Liver (tissue), 3 donors: ENCODE results near the gene FAHD2A.

Experiments
- FOXA2 ChIP-seq: IDR thresholded peaks from 2 replicates; pipeline ENCODE4 v1.6.1; 2016; ENCODE audit warnings: antibody characterized with exemption
- RAD21 ChIP-seq, 2 donors: IDR thresholded peaks; 2 replicates each; pipeline ENCODE4 v1.6.1; 2016; ENCODE audit warnings: antibody characterized with exemption in 2 of 2, mild to moderate bottlenecking in 2 of 2
- TF ChIP-seq, protein P1 (sequence below): fragments of 150-350 bp; IDR thresholded peaks from 2 replicates; pipeline ENCODE4 v1.5.1; 2017; ENCODE audit warnings: improper control_type of control experiment, low read depth, low read length; ENCODE audit not compliant: missing input control
- TF ChIP-seq, protein P2 (sequence below): IDR thresholded peaks from 2 replicates; pipeline ENCODE4 v1.6.1; 2016; ENCODE audit warnings: antibody characterized with exemption
- donor health status: healthy.
- donor health status: healthy.

DNA sequence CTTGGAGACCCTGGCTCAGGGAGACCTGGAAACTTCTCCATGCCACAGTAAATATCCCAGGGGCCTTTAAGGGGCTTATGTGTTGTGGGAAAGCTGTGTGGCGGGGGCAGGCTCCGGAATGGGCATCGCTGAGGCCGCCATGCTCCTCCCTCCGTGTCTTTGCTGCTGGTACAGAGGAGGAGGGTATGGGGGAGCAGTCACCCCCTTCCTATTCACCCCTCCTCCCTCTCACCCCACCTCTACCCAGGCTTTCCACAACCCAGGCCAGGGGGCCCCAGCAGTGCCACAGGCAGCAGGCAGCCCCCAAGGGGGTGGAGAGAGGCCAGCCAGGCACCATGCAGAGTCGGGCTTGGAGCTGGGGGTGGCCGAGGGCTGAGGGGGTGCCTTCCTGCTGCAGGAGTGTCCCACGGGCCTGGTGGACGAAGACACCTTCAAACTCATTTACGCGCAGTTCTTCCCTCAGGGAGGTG lies 28.0 kb upstream of the FAHD2A start:
- TF ChIP-seq FOXA2: no peak
- TF ChIP-seq, protein P1, sequence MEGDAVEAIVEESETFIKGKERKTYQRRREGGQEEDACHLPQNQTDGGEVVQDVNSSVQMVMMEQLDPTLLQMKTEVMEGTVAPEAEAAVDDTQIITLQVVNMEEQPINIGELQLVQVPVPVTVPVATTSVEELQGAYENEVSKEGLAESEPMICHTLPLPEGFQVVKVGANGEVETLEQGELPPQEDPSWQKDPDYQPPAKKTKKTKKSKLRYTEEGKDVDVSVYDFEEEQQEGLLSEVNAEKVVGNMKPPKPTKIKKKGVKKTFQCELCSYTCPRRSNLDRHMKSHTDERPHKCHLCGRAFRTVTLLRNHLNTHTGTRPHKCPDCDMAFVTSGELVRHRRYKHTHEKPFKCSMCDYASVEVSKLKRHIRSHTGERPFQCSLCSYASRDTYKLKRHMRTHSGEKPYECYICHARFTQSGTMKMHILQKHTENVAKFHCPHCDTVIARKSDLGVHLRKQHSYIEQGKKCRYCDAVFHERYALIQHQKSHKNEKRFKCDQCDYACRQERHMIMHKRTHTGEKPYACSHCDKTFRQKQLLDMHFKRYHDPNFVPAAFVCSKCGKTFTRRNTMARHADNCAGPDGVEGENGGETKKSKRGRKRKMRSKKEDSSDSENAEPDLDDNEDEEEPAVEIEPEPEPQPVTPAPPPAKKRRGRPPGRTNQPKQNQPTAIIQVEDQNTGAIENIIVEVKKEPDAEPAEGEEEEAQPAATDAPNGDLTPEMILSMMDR: no peak
- TF ChIP-seq, protein P2, sequence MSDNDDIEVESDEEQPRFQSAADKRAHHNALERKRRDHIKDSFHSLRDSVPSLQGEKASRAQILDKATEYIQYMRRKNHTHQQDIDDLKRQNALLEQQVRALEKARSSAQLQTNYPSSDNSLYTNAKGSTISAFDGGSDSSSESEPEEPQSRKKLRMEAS: no peak
- TF ChIP-seq RAD21 (IDR thresholded peaks at IDR 0.05): no peak
